HG03064 (cell line): Measurements from ENCODE around the gene EHMT1.
"Not testable (repeated sequence)": the region's sequence is repeated elsewhere in the genome, so short reads cannot be mapped to it uniquely, and the experiment has no call there.

Experiments
- ATAC-seq: cut with Tn5 transposase; IDR thresholded peaks from one replicate; pipeline ENCODE4 v1.9.1; 2021; ENCODE audit warnings: low read depth; ENCODE audit not compliant: unreplicated experiment

Gene EHMT1

DNA sequence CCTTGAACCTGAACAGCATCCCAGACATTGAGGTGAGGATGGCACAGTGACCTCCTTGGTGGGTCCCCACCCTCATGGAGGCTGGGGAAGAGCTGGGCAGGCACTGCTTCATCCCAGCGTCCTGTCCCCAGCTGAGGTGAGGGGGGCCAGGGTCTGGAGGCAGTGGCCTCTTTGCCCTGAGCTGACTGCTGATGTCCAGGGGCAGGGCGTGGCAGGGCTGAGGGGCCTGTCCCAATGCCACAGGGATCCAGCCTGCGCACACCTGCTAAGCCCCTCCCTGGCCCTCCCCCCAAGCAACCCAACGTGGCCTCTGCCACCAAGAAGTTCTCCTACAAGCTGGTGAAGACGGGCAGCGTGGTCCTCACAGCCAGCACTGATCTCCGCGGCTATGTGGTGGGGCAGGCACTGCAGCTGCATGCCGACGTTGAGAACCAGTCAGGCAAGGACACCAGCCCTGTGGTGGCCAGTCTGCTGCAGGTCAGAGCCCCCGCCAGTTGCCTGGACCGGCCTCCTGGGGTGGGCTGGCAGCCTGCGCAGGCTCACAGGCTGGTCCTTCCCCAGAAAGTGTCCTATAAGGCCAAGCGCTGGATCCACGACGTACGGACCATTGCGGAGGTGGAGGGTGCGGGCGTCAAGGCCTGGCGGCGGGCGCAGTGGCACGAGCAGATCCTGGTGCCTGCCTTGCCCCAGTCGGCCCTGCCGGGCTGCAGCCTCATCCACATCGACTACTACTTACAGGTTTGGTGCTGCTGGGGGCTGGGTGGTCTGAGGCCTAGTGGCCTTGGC is 4.9 kb upstream of the EHMT1 start:
- ATAC-seq, result no peak

- no peak for ATAC-seq
Observed at GRCh38 chr9:137614631-137615386, 4.0 kb upstream of the EHMT1 start.

DNA sequence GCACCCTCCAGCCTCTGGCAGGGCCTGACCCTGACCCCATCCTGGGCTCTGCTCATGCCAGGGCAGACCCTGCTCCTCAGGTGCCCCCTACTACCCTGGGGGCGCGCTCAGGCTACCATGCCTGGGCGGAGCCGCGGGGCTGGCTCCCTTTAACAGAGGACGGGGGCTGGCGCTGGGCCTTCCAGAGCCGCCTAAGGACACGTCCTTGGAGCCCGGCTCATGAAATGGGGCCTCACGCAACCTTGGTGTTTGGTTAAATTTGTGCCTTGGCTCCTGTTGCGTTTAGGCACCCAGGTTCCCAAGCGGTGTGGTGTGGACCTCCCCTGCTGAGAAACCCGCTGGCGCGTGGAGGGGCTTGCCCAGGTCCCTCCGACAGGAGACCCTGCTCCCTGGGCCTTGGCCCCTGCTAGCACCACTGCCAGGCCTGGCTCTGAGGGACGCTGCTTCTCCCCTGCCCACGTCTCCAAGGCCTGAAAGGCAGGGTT is 3.4 kb upstream of the EHMT1 start:
- no peak for ATAC-seq

- ATAC-seq, result peak; percentile 27
Observed at GRCh38 chr9:137619240-137620047, 639 bp downstream of the EHMT1 start.

GRCh38 chr9:137620048-137620405 is 1.2 kb downstream of the EHMT1 start:
- ATAC-seq, result no peak

DNA sequence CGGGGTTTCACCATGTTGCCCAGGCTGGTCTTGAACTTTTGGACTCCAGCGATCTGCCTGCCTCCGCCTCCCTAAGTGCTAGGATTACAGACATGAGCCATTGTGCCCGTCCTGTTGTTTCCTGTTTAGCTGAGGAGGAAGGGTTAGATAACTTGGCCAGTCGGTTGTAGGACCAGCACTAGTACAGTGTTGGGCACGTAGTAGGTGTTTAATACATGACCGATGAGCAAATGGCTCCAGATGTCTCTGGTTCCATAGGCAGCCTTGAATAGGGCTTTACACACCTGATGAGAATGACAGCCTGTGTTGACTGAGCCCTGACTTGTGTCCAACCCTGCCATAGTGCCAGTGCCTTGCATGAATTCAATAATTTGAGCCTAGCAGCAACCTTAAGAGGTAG is 1.8 kb downstream of the EHMT1 start:
- ATAC-seq, result no peak

DNA sequence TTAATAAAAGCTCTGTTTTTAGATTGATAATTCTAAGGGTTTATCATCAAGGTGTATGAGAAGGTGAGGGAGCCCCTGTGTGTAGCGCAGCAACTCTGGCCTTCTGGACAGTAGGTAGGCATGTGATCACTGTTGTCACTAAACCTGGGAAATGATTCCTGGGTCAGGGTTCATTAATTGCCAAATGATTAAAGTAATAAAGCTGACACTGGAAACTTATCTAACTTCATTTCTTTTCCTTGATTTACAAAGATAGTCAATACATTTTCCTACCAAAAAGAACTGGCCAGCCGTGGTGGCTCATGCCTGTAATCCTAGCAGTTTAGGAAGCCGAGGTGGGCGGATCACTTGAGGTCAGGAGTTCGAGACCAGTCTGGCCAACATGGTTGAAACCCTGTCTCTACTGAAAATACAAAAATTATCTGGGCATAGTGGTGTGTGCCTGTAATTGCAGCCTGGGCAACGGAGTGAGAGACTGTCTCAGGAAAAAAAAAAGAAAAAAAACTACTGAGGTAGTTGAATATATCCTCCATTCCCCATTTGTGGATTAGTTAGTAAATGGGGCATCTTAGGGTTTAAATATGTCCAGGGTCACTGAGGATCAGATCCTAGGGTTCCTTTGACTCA is 2.4 kb downstream of the EHMT1 start:
- no peak for ATAC-seq

DNA sequence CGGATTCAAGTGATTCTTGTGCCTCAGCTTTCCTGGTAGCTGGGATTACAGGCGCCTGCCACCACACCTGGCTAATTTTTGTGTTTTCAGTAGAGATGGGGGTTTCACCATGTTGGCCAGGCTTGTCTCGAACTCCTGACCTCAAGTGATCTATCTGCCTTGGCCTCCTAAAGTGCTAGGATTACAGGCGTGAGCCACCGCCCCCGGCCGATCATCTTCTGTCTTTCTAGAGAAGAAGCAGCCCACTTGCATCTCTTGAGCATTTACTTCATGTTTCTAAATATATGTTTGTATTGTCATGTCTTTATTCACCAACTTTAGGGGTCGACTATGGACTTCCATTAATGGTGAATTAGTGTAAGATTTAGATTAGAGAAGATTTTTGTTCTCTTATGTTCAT is 3.4 kb downstream of the EHMT1 start:
- ATAC-seq, result not testable (repeated sequence)

DNA sequence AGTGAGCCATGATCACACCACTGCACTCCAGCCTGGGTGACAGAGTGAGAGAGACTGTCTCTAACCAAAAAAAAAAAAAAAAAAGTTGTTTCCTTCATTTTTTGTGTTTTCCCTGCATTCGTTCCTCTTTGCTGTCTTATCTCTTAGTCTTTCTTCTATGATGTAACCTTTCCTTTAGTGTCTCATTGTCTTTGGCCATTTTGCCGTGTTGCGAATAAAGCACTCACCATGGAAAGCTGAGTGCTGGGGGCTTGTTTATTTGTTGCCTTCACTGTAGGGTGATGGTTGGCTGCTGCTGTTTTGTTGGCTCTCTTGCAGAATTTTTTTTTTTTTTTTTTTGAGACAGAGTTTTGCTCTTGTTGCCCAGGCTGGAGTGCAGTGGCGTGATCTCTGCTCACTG is 7.7 kb downstream of the EHMT1 start:
- ATAC-seq, result no peak

DNA sequence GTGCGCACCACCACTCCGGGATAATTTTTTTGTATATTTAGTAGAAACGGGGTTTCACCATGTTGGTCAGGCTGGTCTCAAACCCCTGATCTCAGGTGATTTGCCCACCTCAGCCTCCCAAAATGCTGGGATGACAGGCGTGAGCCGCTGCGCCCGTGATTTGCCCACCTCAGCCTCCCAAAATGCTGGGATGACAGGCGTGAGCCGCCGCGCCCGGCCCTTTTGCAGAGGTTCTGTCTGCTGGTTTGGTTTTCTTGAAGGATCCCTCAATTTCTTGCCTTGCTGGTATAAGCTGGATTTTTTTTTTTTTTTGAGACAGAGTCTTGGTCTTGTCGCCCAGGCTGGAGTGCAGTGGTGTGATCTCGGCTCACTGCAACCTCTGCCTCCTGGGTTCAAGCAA is 8.6 kb downstream of the EHMT1 start:
- ATAC-seq, result not testable (repeated sequence)

DNA sequence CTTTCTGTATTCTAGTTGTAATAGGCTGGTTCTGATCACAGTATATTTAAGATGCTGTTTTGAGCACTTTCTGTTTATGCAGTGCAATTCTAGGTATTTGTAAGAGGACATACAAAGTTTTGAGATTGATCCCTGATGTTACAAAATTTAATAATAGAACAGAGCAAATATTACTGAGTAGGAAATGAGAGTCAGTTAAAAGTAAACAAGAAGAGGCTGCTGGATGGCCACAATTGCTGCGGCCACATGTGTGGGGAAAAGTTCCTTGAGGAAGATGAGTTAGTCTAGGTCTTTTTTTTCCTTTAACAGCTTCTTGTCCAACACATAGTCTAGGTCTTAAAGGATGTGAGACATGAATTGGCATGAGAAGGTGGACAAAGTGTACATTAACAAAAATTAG is 11.3 kb downstream of the EHMT1 start:
- ATAC-seq, result no peak

DNA sequence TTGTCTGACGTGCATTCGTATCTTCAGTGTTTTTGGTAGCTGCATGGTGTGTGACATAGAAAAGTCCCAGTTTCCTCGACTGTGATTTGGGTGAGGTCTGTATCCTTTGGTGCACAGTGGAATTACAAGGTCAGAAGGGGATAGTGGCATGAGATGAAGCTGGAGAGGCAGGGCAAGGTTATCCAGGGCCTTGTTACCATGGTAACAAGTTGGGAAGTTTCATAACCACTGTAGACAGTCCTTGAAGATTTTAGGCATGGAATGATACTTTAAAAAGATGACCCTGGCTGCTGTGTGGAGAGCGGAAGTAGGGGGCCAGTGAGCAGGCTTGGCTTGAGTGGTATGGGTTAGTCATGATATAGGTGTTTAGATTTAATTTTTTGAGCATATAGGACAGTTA is 11.9 kb downstream of the EHMT1 start:
- ATAC-seq, result no peak

GRCh38 chr9:137631345-137632229 is 12.8 kb downstream of the EHMT1 start:
- ATAC-seq, result no peak

DNA sequence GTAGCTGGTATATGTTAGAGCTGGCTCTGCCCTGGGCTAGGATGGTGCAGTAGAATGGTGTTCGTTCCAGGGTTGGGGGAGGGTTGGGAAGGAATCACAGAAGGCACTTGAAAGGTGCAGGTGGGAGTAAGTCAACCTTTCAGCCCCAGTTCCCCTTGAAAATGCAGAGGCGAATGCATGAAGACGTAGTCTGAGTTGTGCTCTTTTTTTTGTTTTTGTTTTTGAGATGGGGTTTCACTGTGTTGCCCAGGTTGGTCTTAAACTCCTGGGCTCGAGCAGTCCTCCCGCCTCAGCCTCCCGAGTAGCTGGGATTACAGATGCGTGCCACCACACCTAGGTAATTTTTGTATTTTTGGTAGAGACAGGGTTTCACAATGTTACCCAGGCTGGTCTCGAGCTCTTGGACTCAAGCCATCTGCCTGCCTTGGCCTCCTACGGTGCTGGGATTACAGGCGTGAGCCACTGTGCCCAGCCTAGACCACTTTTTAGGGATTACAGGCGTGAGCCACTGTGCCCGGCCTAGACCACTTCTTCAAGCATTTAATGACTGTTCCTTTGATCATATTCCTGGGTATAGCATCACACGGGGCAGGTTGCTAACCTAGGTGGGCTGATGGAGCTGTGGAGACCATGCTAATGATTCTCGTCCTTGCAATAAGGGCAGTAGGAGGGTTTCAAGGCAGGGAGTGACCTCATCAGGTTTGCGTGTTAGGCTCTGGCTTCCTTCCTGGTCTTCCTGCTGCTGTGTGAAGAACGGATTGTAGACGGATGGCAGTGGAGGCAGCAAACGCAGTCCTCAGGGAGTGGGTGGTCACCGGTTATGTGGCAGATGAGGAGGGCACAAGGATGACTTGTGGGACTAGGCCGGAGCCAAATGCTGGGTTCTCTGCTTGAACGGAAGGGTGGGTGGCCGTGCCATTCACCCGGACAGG is 13.7 kb downstream of the EHMT1 start:
- no peak for ATAC-seq

DNA sequence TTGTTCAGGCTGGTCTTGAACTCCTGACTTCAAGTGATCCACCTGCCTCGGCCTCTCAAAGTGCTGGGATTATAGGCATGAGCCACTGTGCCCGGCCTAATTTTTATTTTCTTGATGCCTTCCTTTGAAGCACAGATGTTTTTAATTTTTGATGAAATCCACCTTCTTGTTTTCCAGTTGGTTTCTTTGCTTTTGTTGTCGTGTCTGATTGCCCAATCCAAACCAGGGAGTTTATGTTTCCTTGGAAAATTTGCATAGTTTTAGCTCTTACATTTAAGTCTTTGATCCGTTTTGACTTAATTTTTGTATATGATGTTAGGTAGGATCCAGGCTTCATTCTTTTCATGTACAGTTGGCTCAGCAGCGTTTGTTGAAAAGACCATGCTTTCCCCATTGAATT is 15.2 kb downstream of the EHMT1 start:
- no peak for ATAC-seq

GRCh38 chr9:137638680-137639079 is 19.9 kb downstream of the EHMT1 start:
- no peak for ATAC-seq

DNA sequence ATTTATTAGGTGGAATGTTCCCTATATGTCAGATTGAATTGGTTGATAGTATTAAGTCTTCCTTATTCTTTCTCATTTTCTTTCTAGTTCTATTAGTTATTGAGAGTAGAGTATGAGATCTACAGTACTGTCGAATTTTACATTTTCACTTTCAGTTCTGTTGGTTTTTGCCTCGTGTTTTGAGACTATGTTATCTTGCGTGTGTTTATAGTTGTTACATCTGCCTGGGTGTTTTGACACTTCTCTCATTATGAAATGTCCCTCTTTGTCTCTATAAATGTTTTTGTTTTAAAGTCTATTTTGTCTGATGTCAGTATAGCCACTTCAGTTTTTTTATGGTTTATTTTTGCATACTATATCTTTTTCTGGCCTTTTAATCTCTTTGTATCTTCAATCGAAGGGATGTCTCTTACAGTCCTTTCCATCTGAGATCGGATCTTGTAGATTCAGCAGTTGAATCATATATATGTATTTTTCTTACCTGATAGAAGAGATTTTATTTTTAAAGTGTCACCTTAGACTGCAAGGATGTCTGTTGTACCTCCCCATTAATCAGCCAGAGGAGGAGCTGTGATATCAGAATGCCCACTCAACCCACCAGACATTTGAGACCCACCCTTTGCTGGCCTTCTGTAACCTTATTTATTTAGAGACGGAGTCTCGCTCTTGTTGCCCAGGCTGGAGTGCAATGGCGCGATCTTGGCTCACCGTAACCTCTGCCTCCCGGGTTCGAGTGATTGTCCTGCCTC is 20.7 kb downstream of the EHMT1 start:
- ATAC-seq, result peak; percentile 63

- no peak for ATAC-seq
Observed at GRCh38 chr9:137640862-137641261, 22.1 kb downstream of the EHMT1 start.
